ENCODE results near the gene OTUB2. TPM values are rescaled to one million over a fixed set of nuclear protein-coding genes. Genes with fewer than 3 reads are reported as not detected.
"Not testable (repeated sequence)": the region's sequence is repeated elsewhere in the genome, so short reads cannot be mapped to it uniquely, and the experiment has no call there.

The OTUB2 gene
- total RNA-seq, 1 donor from 2014 or later = 5.5 TPM

GRCh38 chr14:94058128-94058673 is 32.1 kb downstream of the OTUB2 start:
- no peak for ATAC-seq

DNA sequence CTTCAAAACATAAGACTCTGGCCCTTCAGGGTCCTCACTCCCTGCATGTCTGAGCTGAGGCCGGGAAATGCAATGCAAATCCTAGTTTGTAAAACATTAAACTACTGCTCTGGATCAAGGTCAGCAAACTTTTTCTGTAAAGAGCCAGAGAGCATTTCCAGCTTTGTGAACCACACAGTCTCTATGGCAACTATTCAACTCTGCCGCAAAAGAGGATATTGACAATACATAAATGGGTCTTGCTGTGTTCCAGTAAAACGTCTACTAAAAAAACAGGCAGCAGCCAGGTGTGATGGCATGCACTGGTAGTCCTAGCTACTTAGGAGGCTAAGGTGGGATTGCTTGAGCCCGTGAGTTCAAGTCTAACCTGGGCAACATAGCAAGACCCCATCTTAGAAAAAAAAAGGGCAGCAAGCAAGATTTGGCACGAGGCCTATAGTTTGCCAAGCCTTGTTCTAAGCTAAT is 32.6 kb downstream of the OTUB2 start:
- no peak for ATAC-seq

- no peak for ATAC-seq
Observed at GRCh38 chr14:94059998-94060397, 33.9 kb downstream of the OTUB2 start.

- no peak for ATAC-seq
Observed at GRCh38 chr14:94062344-94062940, 36.3 kb downstream of the OTUB2 start.

GRCh38 chr14:94066089-94066676 is 40.0 kb downstream of the OTUB2 start:
- peak; percentile 97 for ATAC-seq

GRCh38 chr14:94072076-94072475 is 45.9 kb downstream of the OTUB2 start:
- not testable (repeated sequence) for ATAC-seq

GRCh38 chr14:94074534-94074933 is 48.4 kb downstream of the OTUB2 start:
- no peak for ATAC-seq

- ATAC-seq = no peak
Observed at GRCh38 chr14:94075008-94075407, 48.9 kb downstream of the OTUB2 start.

DNA sequence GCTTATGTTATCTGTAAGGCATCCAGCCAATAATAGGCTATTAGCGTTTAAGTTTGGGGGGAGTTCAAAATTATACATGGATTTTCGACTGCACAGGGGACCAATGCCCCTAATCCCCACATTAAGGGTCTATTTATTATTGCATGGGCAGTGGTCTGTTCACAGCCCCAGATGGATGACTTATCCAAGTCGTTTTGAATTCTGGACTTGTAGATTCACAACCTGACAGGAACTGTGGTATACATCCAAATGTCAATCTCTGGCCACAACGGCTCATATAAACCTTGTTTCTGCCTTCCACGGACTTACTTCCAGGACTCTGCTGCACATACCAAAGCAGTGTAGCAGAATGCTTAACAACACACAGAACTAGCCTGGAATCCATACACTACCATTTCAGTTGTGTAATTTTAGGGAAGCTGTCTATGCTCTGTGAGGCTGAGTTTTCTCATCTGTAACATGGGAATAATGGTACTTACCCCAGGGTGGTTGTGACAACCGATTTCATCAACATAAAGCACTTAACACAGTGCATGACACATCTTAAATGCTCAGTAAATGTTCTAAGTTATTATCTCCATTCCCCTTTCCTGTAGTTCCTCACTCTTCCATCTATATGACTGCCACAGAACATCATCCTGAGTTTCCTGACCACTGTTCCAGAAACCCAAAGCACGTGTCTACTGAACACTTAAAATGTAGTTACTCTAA is 51.1 kb downstream of the OTUB2 start:
- ATAC-seq = no peak

- ATAC-seq = no peak
Observed at GRCh38 chr14:94077823-94078222, 51.7 kb downstream of the OTUB2 start.

DNA sequence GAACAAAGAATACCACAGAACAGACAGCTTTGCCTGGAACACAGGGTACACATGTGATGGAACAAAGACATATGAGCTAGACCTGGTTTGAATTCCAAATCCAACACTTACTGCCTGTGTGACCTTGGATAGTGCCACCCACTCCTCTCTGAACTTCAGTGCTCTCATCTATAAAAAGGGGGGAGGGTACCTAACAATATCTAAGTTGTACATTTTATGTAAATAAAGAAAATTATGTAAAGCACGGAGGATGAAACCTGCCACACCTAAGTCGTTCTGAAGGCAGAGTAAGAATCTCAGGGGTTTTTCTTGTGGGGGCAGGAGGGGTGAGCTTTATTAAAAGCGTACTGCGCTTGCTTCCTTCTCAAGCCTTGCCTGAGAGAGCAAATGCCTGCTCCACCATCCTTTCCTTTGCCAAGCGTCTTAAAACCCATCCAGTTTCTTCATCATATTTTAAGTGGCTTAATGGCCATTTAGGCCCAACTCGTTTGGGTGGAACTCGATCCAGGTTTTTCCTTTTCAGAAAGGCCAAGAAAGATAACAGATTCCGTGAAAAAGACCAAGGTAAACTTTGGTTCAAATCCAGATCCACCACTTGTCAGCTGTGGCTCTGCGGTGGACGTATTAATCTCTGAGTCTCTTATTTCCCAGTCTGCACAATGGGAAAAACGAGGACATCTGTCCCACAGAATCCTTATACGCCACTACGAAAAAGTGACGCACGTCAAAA is 53.9 kb downstream of the OTUB2 start:
- no peak for ATAC-seq

DNA sequence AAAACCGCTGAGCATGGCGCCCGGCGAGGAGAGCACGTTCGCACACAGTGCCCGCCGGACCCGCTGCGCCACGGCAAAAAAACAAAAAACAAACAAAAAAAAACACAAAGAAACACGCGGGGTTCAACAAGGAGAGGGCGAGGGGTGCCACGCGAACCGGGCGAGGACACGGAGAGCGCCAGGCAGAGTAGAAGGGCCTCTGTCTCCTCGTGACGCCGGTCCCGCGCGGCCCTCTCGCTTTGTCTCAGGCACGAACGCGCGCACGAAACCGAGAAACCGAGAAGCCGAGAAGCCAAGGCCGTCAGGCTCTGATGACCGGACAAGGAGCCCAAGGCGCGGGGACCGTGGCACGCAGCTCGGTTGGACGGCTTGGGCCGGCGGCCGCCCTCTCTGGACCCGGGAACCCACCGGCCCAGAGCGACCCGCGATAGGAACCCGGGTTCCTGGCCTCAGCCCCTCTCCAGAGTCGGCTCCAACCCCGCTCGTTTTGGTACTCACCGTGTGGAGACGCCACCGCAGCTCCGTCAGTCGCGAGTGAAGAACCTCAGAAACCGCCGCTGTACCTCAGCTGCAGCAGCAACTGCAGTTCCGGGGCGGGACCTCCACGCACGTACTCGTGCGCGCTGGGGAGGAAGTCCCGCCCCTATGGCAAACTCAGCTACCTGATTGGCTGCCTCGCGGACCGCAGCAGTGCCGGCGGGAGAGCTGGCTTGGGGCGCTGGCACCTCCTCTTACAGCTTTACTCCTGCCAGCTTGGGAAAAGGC is 54.7 kb downstream of the OTUB2 start, which contains the start of the genes DDX24 and IFI27L1:
Gene DDX24, minus strand, starts transcription at position 582 of the 765 bp plus-strand sequence. CDS start 1,460 bp downstream, outside the sequence.
Gene IFI27L1, plus strand, starts transcription at position 690 of the 765 bp plus-strand sequence. CDS start 15,628 bp downstream, outside the sequence.
- peak; percentile 100 for ATAC-seq

DNA sequence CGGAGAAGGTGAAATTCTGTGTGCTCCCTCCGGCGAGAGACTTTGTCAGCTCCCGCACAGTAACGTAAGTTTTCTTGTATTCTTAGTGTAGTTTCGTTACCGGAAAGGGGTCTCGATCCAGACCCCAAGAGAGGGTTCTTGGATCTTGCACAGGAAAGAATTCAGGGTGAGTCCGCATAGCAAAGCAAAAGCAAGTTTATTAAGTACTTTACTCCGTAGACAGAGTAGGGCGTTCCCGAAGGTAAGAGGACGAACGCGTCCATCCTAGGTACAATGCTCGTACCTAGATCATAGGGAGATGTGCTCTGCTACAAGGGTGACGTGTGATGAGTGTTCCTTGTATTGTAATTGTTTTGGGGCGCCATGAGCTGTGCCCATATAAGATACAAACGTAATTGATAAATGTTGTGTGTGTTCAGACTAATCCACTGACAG is 55.3 kb downstream of the OTUB2 start:
- peak; percentile 59 for ATAC-seq

- ATAC-seq = no peak
Observed at GRCh38 chr14:94087891-94088290, 61.8 kb downstream of the OTUB2 start.

- ATAC-seq = no peak
Observed at GRCh38 chr14:94088516-94088915, 62.4 kb downstream of the OTUB2 start.

DNA sequence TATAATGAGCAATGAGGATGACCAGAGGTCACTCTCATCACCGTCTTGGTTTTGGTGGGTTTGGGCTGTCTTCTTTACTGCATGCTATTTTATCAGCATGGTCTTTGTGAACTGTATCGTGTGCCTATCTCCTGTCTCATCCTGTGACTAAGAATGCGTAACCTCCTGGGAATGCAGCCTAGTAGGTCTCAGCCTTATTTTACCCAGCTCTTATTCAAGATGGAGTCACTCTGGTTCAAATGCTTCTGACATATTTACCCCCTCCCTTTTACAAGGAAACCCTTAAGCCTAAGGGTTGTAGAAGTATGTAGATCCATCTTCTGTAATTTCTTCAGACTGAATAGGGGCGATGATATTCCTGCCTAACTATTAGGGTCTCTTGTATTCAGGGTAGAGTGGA is 63.3 kb downstream of the OTUB2 start:
- ATAC-seq = no peak

GRCh38 chr14:94093418-94093817 is 67.3 kb downstream of the OTUB2 start:
- no peak for ATAC-seq

- no peak for ATAC-seq
Observed at GRCh38 chr14:94097091-94097490, 71.0 kb downstream of the OTUB2 start.

Data from esophagus mucosa (tissue), 1 donor.